SK-N-SH (cell line): Measurements from ENCODE around the gene VEZF1. TPM values are rescaled to one million over a fixed set of nuclear protein-coding genes. Genes with fewer than 3 reads are reported as not detected.

Experiments used
- CTCF ChIA-PET: fragments of 300-600, 350-600 bp; formaldehyde crosslinking; extraction: SDS; loops from one replicate; lab custom pipeline; 2021; lab: Yijun Ruan, JAX
- POLR2A ChIA-PET: fragments of 350-600 bp; sonication (Branson Sonifier 250); formaldehyde crosslinking; extraction: SDS; loops from one replicate; lab custom pipeline; 2020; ENCODE audit warnings: antibody characterized with exemption, inconsistent platforms; lab: Yijun Ruan, JAX
- DNase-seq: peaks from one replicate; pipeline ENCODE4 v3.0.0; 2012
- H2AFZ ChIP-seq: fragments of 200-600 bp; sonication (generic); 2 replicates; pipeline ENCODE4 v1.8.1; 2016; ENCODE audit warnings: antibody characterized with exemption, mild to moderate bottlenecking, low read depth
- H3F3A ChIP-seq: fragments of 200-600 bp; sonication (generic); replicated peaks from 2 replicates; pipeline ENCODE3; 2016; ENCODE audit warnings: antibody characterized with exemption, mild to moderate bottlenecking; ENCODE audit not compliant: insufficient read depth
- H3K27ac ChIP-seq, 2 experiments: fragments of 200-500 bp in 1 of 2; fragments of 200-600 bp in 1 of 2; sonication (Bioruptor generic) in 1 of 2; sonication (generic), shearing (Covaris generic) in 1 of 2; 2 replicates each; pipeline versions ENCODE4 v1.5.1 to v1.6.1; 2014 to 2016; ENCODE audit warnings: low read depth in 2 of 2, inconsistent platforms in 1 of 2, low read length in 1 of 2, mild to moderate bottlenecking in 1 of 2, mixed read lengths in 1 of 2
- H3K27me3 ChIP-seq: fragments of 200-600 bp; sonication (generic), shearing (Covaris generic); 2 replicates; pipeline ENCODE4 v1.6.1; 2016; ENCODE audit warnings: mixed run types; ENCODE audit not compliant: insufficient read depth
- H3K36me3 ChIP-seq, 2 experiments: fragments of 200-500 bp in 1 of 2; fragments of 200-600 bp in 1 of 2; sonication (Bioruptor generic) in 1 of 2; sonication (generic) in 1 of 2; replicated peaks in 1 of 2; 2 replicates each; pipeline versions ENCODE3 to v1.5.1; 2014 to 2016; ENCODE audit warnings: low read length in 1 of 2, mild to moderate bottlenecking in 1 of 2; ENCODE audit not compliant: insufficient read depth in 2 of 2, control insufficient read depth in 1 of 2
- H3K4me1 ChIP-seq, 2 experiments: fragments of 200-500 bp in 1 of 2; fragments of 200-600 bp in 1 of 2; sonication (Bioruptor generic) in 1 of 2; sonication (generic), shearing (Covaris generic) in 1 of 2; 2 replicates each; pipeline versions ENCODE4 v1.5.1 to v1.6.1; 2014 to 2016; ENCODE audit warnings: low read depth in 1 of 2, low read length in 1 of 2, mixed run types in 1 of 2; ENCODE audit not compliant: insufficient read depth in 2 of 2, control insufficient read depth in 1 of 2
- H3K4me2 ChIP-seq: fragments of 200-600 bp; sonication (generic), shearing (Covaris generic); 2 replicates; pipeline ENCODE4 v1.6.1; 2017; ENCODE audit warnings: mixed run types
- H3K4me3 ChIP-seq, 2 experiments: fragments of 200-500 bp in 1 of 2; fragments of 200-600 bp in 1 of 2; sonication (Bioruptor generic) in 1 of 2; sonication (generic), shearing (Covaris generic) in 1 of 2; 2 replicates each; pipeline versions ENCODE4 v1.5.1 to v1.8.1; 2014 to 2016; ENCODE audit warnings: low read depth in 2 of 2, inconsistent platforms in 1 of 2, low read length in 1 of 2, mild to moderate bottlenecking in 1 of 2, mixed read lengths in 1 of 2, moderate library complexity in 1 of 2
- H3K79me2 ChIP-seq: fragments of 200-600 bp; sonication (generic); 2 replicates; pipeline ENCODE4 v1.8.1; 2017; ENCODE audit warnings: mild to moderate bottlenecking; ENCODE audit not compliant: insufficient read depth
- H3K9ac ChIP-seq: fragments of 200-600 bp; sonication (generic); 2 replicates; pipeline ENCODE4 v1.6.1; 2017; ENCODE audit warnings: mixed run types
- H3K9me2 ChIP-seq: fragments of 200-600 bp; sonication (generic); 2 replicates; pipeline ENCODE4 v1.6.1; 2017; ENCODE audit warnings: mixed run types
- H3K9me3 ChIP-seq: fragments of 200-600 bp; sonication (generic); 2 replicates; pipeline ENCODE4 v1.6.1; 2017; ENCODE audit warnings: mixed run types, mild to moderate bottlenecking, moderate library complexity
- H4K20me1 ChIP-seq: fragments of 200-600 bp; sonication (generic); 2 replicates; pipeline ENCODE4 v1.6.1; 2017; ENCODE audit warnings: mild to moderate bottlenecking, mixed run types; ENCODE audit not compliant: insufficient read depth
- CHD2 ChIP-seq: fragments of 150-350 bp; IDR thresholded peaks from 2 replicates; pipeline ENCODE4 v1.6.1; 2018; ENCODE audit warnings: low read length; ENCODE audit not compliant: partially characterized antibody
- ELF1 ChIP-seq: IDR thresholded peaks from 2 replicates; pipeline ENCODE4 v1.4.0; 2012
- EP300 ChIP-seq, 2 experiments: IDR thresholded peaks; 2 replicates each; pipeline versions ENCODE4 v1.4.0 to v1.6.1; 2012; ENCODE audit warnings: borderline replicate concordance in 1 of 2, low read depth in 1 of 2, low read length in 1 of 2
- EZH2phosphoT487 ChIP-seq: fragments of 200-600 bp; sonication (generic); IDR thresholded peaks from 2 replicates; pipeline ENCODE4 v1.6.1; 2017; ENCODE audit warnings: low read depth, mixed run types, mild to moderate bottlenecking, antibody characterized with exemption, moderate library complexity, borderline replicate concordance
- FOSL2 ChIP-seq: IDR thresholded peaks from 2 replicates; pipeline ENCODE4 v1.4.0; 2012; ENCODE audit warnings: low read depth, mild to moderate bottlenecking, moderate library complexity, borderline replicate concordance
- FOXJ3 ChIP-seq: sonication (generic); formaldehyde crosslinking; IDR thresholded peaks from 2 replicates; pipeline ENCODE4 v1.5.1; 2020; ENCODE audit warnings: mild to moderate bottlenecking, missing genetic modification reagents
- FOXM1 ChIP-seq: IDR thresholded peaks from 2 replicates; pipeline ENCODE4 v1.4.0; 2012; ENCODE audit warnings: low read depth, mild to moderate bottlenecking
- GABPA ChIP-seq: IDR thresholded peaks from 2 replicates; pipeline ENCODE4 v1.4.0; 2012; ENCODE audit warnings: low read depth, mild to moderate bottlenecking
- GATA2 ChIP-seq: sonication (generic); formaldehyde crosslinking; IDR thresholded peaks from 2 replicates; pipeline ENCODE4 v1.5.0; 2020; ENCODE audit warnings: mild to moderate bottlenecking, missing genetic modification reagents
- JUND ChIP-seq: IDR thresholded peaks from 2 replicates; pipeline ENCODE4 v1.4.0; 2012
- MEF2A ChIP-seq: IDR thresholded peaks from 2 replicates; pipeline ENCODE4 v1.4.0; 2012; ENCODE audit warnings: low read depth, borderline replicate concordance
- NRF1 ChIP-seq: IDR thresholded peaks from 2 replicates; pipeline ENCODE4 v1.6.1; 2012; ENCODE audit warnings: low read depth, mild to moderate bottlenecking, low read length
- POLR2AphosphoS5 ChIP-seq: IDR thresholded peaks from 2 replicates; pipeline ENCODE4 v1.6.1; 2012; ENCODE audit warnings: low read depth, low read length
- RAD21 ChIP-seq: IDR thresholded peaks from 2 replicates; pipeline ENCODE4 v1.6.1; 2012; ENCODE audit warnings: mild to moderate bottlenecking, low read length
- RCOR1 ChIP-seq: fragments of 150-350 bp; IDR thresholded peaks from 2 replicates; pipeline ENCODE4 v1.6.1; 2017; ENCODE audit warnings: antibody characterized with exemption, low read length
- RFX5 ChIP-seq: IDR thresholded peaks from 2 replicates; pipeline ENCODE4 v1.6.1; 2012; ENCODE audit warnings: mild to moderate bottlenecking, improper control_type of control experiment, low read length
- RXRA ChIP-seq: IDR thresholded peaks from 2 replicates; pipeline ENCODE4 v1.4.0; 2012; ENCODE audit warnings: low read depth, mild to moderate bottlenecking, borderline replicate concordance
- SIN3A ChIP-seq: IDR thresholded peaks from 2 replicates; pipeline ENCODE4 v1.6.1; 2012; ENCODE audit warnings: low read depth, mild to moderate bottlenecking, low read length, moderate library complexity, borderline replicate concordance
- SMC3 ChIP-seq: IDR thresholded peaks from 2 replicates; pipeline ENCODE4 v1.6.1; 2012; ENCODE audit warnings: low read depth, low read length, improper control_type of control experiment
- TAF1 ChIP-seq: IDR thresholded peaks from 2 replicates; pipeline ENCODE4 v1.6.1; 2012; ENCODE audit warnings: low read depth, mild to moderate bottlenecking, low read length, moderate library complexity, borderline replicate concordance
- TCF12 ChIP-seq: IDR thresholded peaks from 2 replicates; pipeline ENCODE4 v1.4.0; 2012
- TEAD4 ChIP-seq: IDR thresholded peaks from 2 replicates; pipeline ENCODE4 v1.4.0; 2012; ENCODE audit warnings: mild to moderate bottlenecking, borderline replicate concordance; ENCODE audit not compliant: insufficient read depth
- YY1 ChIP-seq: IDR thresholded peaks from 2 replicates; pipeline ENCODE4 v1.4.0; 2012; ENCODE audit warnings: low read depth, mild to moderate bottlenecking
- WGBS: methylation state at CpG from one replicate; pipeline ENCODE4 v1.1.6; 2017; ENCODE audit warnings: low lambda C conversion rate; 5-methylcytosine and 5-hydroxymethylcytosine counted together
- polyA plus RNA-seq, 3 experiments: library from polyadenylated mRNA; depleted of rRNA; stranded (reverse); fragments of >200 nt; gene quantifications; 2 replicates each; pipeline ENCODE4 v1.2.3, GENCODE V29; 2012
- TF ChIP-seq, protein P1 (sequence below): IDR thresholded peaks from 2 replicates; pipeline ENCODE4 v1.6.1; 2012; ENCODE audit warnings: mild to moderate bottlenecking, low read depth, low read length, moderate library complexity
- TF ChIP-seq, protein P2 (sequence below): IDR thresholded peaks from 2 replicates; pipeline ENCODE4 v1.4.0; 2012; ENCODE audit warnings: low read depth
- TF ChIP-seq, protein P3 (sequence below): IDR thresholded peaks from 2 replicates; pipeline ENCODE4 v1.4.0; 2012; ENCODE audit warnings: low read depth, borderline replicate concordance
- TF ChIP-seq, protein P4 (sequence below): IDR thresholded peaks from 2 replicates; pipeline ENCODE4 v1.4.0; 2012; ENCODE audit warnings: low read depth, borderline replicate concordance
- TF ChIP-seq, protein P5 (sequence below): IDR thresholded peaks from 2 replicates; pipeline ENCODE4; 2012

VEZF1 gene
- polyA plus RNA-seq, 1 of the 3 experiments (the other 2 are of a cell fraction), result 35.1 TPM

DNA sequence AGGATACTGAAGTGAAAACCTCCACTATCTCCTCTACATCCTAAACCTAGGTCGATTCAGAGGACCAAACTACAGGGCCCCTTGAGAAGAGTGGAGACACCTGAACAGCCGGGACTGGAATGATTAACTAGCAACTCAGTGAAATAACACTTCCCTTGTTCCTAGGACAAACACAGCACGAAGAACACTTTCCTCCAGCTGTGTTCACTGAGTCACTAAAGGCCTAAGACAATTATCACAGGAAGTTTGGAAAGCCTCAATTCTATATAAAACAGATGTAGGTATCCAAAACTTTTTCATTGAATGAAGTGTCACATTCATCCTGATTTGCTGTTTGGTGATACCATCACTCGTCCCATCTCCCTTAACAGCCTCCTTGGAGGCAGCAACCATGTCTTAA is 17.3 kb downstream of the VEZF1 start:
- Histone ChIP-seq H3K9me3 (no peaks in the 10 kb centered on the region), H2AFZ (no peak overlapping the region), H3K36me3 (peaks cover 31 to 35% of the 10 kb centered on the region in 2 experiments), H3K4me2 (no peak overlapping the region), H4K20me1 (0 out of 2 replicates have a peak, but pooled peaks cover 3% of the 10 kb centered on the region), H3K27ac (peak overlapping the region; percentile 26 to 42; a peak in 2 of 4 replicates), H3K9me2 (no peaks in the 10 kb centered on the region), H3K27me3 (no peaks in the 10 kb centered on the region), H3K4me3 (no peak overlapping the region), H3K9ac (no peak overlapping the region), H3F3A (peaks cover 19% of the 10 kb centered on the region), H3K4me1 (peaks cover 13 to 25% of the 10 kb centered on the region in 2 experiments; a peak in 2 of 4 replicates), H3K79me2 (peaks cover 8% of the 10 kb centered on the region; the same call in 1 of the 2 replicates)
- WGBS, result 33% methylated on average over 4 of the region's 4 CpGs
- CTCF ChIA-PET, result interaction anchor here (0.9 to 5.9 kb wide), 13 partner anchors 10 to 113 kb away, joined by 3 to 43 read pairs (median 5); partner anchors contain the start of gene CUEDC1
- POLR2A ChIA-PET, result interaction anchor here (1.2 to 1.4 kb wide), 4 partner anchors 16 to 37 kb away, joined by 3 to 8 read pairs (median 4); partner anchors contain the start of genes CUEDC1 and SRSF1
- DNase-seq, result no peak
- TF ChIP-seq TEAD4 (no peak), YY1 (no peak), GATA2 (no peak), POLR2AphosphoS5 (peak; percentile 48; the same call in 1 of the 2 replicates), TCF12 (peak; percentile 85), FOXJ3 (CRISPR knock-in tag) (no peak), RXRA (no peak), EP300 (IDR thresholded peaks at IDR 0.05; ENCODE audit: borderline replicate concordance in 1 of 2, low read depth in 1 of 2, low read length in 1 of 2) (no peak; a peak in 1 of 4 replicates), GABPA (no peak), SMC3 (no peak), FOXM1 (no peak), EZH2phosphoT487 (no peak), ELF1 (no peak), TAF1 (no peak), JUND (peak; percentile 45; the same call in 1 of the 2 replicates), RFX5 (no peak), FOSL2 (peak; percentile 46), RCOR1 (no peak), RAD21 (no peak), SIN3A (no peak), MEF2A (no peak), NRF1 (no peak), CHD2 (no peak)
- TF ChIP-seq, protein P1, sequence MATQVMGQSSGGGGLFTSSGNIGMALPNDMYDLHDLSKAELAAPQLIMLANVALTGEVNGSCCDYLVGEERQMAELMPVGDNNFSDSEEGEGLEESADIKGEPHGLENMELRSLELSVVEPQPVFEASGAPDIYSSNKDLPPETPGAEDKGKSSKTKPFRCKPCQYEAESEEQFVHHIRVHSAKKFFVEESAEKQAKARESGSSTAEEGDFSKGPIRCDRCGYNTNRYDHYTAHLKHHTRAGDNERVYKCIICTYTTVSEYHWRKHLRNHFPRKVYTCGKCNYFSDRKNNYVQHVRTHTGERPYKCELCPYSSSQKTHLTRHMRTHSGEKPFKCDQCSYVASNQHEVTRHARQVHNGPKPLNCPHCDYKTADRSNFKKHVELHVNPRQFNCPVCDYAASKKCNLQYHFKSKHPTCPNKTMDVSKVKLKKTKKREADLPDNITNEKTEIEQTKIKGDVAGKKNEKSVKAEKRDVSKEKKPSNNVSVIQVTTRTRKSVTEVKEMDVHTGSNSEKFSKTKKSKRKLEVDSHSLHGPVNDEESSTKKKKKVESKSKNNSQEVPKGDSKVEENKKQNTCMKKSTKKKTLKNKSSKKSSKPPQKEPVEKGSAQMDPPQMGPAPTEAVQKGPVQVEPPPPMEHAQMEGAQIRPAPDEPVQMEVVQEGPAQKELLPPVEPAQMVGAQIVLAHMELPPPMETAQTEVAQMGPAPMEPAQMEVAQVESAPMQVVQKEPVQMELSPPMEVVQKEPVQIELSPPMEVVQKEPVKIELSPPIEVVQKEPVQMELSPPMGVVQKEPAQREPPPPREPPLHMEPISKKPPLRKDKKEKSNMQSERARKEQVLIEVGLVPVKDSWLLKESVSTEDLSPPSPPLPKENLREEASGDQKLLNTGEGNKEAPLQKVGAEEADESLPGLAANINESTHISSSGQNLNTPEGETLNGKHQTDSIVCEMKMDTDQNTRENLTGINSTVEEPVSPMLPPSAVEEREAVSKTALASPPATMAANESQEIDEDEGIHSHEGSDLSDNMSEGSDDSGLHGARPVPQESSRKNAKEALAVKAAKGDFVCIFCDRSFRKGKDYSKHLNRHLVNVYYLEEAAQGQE, result no peak
- TF ChIP-seq, protein P2, sequence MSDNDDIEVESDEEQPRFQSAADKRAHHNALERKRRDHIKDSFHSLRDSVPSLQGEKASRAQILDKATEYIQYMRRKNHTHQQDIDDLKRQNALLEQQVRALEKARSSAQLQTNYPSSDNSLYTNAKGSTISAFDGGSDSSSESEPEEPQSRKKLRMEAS, result no peak
- TF ChIP-seq, protein P3, sequence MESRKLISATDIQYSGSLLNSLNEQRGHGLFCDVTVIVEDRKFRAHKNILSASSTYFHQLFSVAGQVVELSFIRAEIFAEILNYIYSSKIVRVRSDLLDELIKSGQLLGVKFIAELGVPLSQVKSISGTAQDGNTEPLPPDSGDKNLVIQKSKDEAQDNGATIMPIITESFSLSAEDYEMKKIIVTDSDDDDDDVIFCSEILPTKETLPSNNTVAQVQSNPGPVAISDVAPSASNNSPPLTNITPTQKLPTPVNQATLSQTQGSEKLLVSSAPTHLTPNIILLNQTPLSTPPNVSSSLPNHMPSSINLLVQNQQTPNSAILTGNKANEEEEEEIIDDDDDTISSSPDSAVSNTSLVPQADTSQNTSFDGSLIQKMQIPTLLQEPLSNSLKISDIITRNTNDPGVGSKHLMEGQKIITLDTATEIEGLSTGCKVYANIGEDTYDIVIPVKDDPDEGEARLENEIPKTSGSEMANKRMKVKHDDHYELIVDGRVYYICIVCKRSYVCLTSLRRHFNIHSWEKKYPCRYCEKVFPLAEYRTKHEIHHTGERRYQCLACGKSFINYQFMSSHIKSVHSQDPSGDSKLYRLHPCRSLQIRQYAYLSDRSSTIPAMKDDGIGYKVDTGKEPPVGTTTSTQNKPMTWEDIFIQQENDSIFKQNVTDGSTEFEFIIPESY, result peak; percentile 29; the same call in 1 of the 2 replicates
- TF ChIP-seq, protein P4, sequence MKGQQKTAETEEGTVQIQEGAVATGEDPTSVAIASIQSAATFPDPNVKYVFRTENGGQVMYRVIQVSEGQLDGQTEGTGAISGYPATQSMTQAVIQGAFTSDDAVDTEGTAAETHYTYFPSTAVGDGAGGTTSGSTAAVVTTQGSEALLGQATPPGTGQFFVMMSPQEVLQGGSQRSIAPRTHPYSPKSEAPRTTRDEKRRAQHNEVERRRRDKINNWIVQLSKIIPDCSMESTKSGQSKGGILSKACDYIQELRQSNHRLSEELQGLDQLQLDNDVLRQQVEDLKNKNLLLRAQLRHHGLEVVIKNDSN, result no peak
- TF ChIP-seq, protein P5, sequence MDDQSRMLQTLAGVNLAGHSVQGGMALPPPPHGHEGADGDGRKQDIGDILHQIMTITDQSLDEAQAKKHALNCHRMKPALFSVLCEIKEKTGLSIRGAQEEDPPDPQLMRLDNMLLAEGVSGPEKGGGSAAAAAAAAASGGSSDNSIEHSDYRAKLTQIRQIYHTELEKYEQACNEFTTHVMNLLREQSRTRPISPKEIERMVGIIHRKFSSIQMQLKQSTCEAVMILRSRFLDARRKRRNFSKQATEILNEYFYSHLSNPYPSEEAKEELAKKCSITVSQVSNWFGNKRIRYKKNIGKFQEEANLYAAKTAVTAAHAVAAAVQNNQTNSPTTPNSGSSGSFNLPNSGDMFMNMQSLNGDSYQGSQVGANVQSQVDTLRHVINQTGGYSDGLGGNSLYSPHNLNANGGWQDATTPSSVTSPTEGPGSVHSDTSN, result peak; percentile 39; the same call in 1 of the 2 replicates
